ENCODE results near the gene HECTD1.

The HECTD1 gene

DNA sequence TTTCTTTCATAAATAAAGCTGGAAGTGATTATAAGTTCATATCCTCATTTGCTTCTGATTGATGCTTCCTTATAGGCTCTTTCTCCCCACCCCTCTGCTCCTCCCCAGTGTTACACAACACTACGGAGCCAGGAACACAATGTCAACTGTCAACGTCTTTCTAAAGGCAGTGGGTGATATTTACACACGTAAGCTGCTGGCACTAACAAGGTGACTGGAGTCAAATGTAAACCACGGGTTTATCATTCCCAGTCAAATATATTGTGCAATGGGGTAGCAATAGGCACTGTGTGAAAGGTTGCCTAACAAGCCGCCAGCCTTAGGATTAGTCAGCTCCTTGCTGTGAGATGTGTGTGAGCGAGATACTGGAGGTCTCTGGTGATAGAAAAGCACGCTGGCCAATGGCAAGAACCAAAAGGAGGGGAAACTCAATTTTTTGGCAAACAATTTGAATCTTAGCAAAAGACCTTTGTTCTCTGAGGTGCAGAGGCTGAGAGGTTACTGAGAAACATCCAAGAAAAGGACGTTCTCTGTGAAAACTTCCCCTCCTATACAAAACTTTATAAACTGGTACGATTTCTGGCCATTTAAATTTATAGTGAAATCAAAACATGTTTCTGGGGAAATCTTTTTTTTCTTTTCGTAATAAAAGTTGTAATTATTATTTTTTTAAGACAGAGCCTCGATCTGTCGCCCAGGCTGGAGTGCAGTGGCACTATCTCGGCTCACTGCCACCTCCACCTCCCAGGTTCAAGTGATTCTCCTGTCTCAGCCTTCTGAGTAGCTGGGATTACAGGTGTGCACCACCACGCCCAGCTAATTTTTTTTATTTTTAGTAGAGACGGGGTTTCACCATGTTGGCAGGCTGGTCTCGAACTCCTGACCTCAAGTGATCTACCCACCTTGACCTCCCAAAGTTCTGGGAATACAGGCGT is 22.3 kb upstream of the HECTD1 start (continued):
- TF ChIP-seq FEZF1 (tag by site-specific recombination; IDR thresholded peaks at IDR 0.05) (no peak), ZNF514 (tag by site-specific recombination; IDR thresholded peaks at IDR 0.05) (no peak), ZNF274 (IDR thresholded peaks at IDR 0.05; ENCODE audit: low read length) (no peak), ZNF274 (tag by site-specific recombination; IDR thresholded peaks at IDR 0.05; ENCODE audit: borderline replicate concordance) (no peak), ZEB2 (tag by site-specific recombination; IDR thresholded peaks at IDR 0.05) (peak; percentile 92), SP3 (tag by site-specific recombination; IDR thresholded peaks at IDR 0.05) (peak; percentile 48; the same call in 1 of the 2 replicates), ZNF433 (tag by site-specific recombination; IDR thresholded peaks at IDR 0.05; ENCODE audit: low read depth) (no peak), ZNF473 (tag by site-specific recombination; IDR thresholded peaks at IDR 0.05) (no peak), ZIC2 (tag by site-specific recombination; IDR thresholded peaks at IDR 0.05) (peak; percentile 65), TRIM28 (IDR thresholded peaks at IDR 0.05; ENCODE audit: borderline replicate concordance, low read length) (peak; percentile 86; the same call in 1 of the 2 replicates), ZNF510 (tag by site-specific recombination; IDR thresholded peaks at IDR 0.05; ENCODE audit: insufficient replicate concordance) (no peak), ZNF48 (tag by site-specific recombination; IDR thresholded peaks at IDR 0.05) (no peak), SP7 (tag by site-specific recombination; IDR thresholded peaks at IDR 0.05) (peak; percentile 70), ZNF24 (tag by site-specific recombination; IDR thresholded peaks at IDR 0.05) (0 out of 2 replicates have a peak, but pooled peaks have one; percentile 48), MZF1 (tag by site-specific recombination; IDR thresholded peaks at IDR 0.05; ENCODE audit: borderline replicate concordance) (no peak), ZNF132 (tag by site-specific recombination; IDR thresholded peaks at IDR 0.05; ENCODE audit: borderline replicate concordance) (no peak), ZNF2 (tag by site-specific recombination; IDR thresholded peaks at IDR 0.05) (no peak), ZNF792 (tag by site-specific recombination; IDR thresholded peaks at IDR 0.05) (no peak), ZBTB20 (tag by site-specific recombination; IDR thresholded peaks at IDR 0.05) (0 out of 2 replicates have a peak, but pooled peaks have one; percentile 15), ZNF221 (tag by site-specific recombination; IDR thresholded peaks at IDR 0.05; ENCODE audit: borderline replicate concordance) (no peak), ZNF146 (tag by site-specific recombination; IDR thresholded peaks at IDR 0.05) (no peak), ZNF223 (tag by site-specific recombination; IDR thresholded peaks at IDR 0.05) (no peak), ZBTB17 (tag by site-specific recombination; IDR thresholded peaks at IDR 0.05) (peak; percentile 86), KLF10 (tag by site-specific recombination; IDR thresholded peaks at IDR 0.05) (no peak), ZNF707 (tag by site-specific recombination; IDR thresholded peaks at IDR 0.05) (no peak), SP2 (tag by site-specific recombination; IDR thresholded peaks at IDR 0.05) (0 out of 2 replicates have a peak, but pooled peaks have one; percentile 12), ZNF350 (tag by site-specific recombination; IDR thresholded peaks at IDR 0.05) (peak; percentile 95), KLF9 (tag by site-specific recombination; IDR thresholded peaks at IDR 0.05; ENCODE audit: low read depth) (no peak), ZNF768 (tag by site-specific recombination; IDR thresholded peaks at IDR 0.05) (no peak), ZFP37 (tag by site-specific recombination; IDR thresholded peaks at IDR 0.05) (no peak), ZNF610 (tag by site-specific recombination; IDR thresholded peaks at IDR 0.05; ENCODE audit: borderline replicate concordance) (no peak), ZBTB7A (tag by site-specific recombination; IDR thresholded peaks at IDR 0.05; ENCODE audit: low read depth) (no peak), KLF8 (tag by site-specific recombination; IDR thresholded peaks at IDR 0.05) (peak; percentile 24; the same call in 1 of the 2 replicates)
- TF ChIP-seq, protein P1, sequence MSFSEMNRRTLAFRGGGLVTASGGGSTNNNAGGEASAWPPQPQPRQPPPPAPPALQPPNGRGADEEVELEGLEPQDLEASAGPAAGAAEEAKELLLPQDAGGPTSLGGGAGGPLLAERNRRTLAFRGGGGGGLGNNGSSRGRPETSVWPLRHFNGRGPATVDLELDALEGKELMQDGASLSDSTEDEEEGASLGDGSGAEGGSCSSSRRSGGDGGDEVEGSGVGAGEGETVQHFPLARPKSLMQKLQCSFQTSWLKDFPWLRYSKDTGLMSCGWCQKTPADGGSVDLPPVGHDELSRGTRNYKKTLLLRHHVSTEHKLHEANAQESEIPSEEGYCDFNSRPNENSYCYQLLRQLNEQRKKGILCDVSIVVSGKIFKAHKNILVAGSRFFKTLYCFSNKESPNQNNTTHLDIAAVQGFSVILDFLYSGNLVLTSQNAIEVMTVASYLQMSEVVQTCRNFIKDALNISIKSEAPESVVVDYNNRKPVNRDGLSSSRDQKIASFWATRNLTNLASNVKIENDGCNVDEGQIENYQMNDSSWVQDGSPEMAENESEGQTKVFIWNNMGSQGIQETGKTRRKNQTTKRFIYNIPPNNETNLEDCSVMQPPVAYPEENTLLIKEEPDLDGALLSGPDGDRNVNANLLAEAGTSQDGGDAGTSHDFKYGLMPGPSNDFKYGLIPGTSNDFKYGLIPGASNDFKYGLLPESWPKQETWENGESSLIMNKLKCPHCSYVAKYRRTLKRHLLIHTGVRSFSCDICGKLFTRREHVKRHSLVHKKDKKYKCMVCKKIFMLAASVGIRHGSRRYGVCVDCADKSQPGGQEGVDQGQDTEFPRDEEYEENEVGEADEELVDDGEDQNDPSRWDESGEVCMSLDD (tag by site-specific recombination; IDR thresholded peaks at IDR 0.05) = no peak
- TF ChIP-seq, protein P2, sequence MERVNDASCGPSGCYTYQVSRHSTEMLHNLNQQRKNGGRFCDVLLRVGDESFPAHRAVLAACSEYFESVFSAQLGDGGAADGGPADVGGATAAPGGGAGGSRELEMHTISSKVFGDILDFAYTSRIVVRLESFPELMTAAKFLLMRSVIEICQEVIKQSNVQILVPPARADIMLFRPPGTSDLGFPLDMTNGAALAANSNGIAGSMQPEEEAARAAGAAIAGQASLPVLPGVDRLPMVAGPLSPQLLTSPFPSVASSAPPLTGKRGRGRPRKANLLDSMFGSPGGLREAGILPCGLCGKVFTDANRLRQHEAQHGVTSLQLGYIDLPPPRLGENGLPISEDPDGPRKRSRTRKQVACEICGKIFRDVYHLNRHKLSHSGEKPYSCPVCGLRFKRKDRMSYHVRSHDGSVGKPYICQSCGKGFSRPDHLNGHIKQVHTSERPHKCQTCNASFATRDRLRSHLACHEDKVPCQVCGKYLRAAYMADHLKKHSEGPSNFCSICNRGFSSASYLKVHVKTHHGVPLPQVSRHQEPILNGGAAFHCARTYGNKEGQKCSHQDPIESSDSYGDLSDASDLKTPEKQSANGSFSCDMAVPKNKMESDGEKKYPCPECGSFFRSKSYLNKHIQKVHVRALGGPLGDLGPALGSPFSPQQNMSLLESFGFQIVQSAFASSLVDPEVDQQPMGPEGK (tag by site-specific recombination; IDR thresholded peaks at IDR 0.05) = peak; percentile 78
- TF ChIP-seq, protein P3, sequence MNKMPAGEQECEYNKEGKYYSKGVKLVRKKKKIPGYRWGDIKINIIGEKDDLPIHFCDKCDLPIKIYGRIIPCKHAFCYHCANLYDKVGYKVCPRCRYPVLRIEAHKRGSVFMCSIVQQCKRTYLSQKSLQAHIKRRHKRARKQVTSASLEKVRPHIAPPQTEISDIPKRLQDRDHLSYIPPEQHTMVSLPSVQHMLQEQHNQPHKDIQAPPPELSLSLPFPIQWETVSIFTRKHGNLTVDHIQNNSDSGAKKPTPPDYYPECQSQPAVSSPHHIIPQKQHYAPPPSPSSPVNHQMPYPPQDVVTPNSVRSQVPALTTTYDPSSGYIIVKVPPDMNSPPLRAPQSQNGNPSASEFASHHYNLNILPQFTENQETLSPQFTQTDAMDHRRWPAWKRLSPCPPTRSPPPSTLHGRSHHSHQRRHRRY (tag by site-specific recombination; IDR thresholded peaks at IDR 0.05) = no peak
